T1000 (cell line): Measurements from ENCODE around the gene CDC37.

Source experiments
- DNase-seq: peaks from one replicate; lab custom pipeline; 2025; ENCODE audit warnings: mixed read lengths; lab: John Stamatoyannopoulos, UW

CDC37 gene

DNA sequence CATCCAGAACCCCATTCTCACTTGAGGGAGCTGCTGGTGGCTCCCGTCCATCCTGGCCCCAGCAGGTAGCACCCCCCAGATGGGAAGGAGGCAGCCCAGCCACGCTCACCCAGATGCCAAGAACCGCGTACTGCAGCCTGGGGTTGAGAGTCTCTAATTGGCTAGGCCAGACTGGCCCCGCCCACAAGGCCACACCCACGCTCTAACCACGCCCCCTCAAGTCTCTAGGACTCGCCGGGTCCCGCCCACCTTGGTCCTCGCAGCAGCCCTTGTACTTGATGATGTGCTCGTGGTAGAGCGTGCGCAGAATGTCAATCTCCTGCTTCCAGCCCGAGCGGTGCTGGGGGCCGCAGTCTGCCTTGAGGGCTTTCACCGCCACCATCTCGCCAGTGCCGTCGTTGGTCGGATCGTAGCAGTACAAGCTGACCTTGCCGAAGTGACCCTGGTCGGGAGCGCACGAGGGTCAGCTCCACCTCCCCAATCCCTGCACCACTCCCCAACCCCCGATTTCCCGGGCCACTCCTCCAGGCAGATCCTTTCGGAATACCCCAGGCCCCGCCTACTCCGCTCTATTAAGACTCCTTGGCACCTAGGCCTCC, 49.5 kb downstream of the CDC37 start:
- no peak for DNase-seq

DNA sequence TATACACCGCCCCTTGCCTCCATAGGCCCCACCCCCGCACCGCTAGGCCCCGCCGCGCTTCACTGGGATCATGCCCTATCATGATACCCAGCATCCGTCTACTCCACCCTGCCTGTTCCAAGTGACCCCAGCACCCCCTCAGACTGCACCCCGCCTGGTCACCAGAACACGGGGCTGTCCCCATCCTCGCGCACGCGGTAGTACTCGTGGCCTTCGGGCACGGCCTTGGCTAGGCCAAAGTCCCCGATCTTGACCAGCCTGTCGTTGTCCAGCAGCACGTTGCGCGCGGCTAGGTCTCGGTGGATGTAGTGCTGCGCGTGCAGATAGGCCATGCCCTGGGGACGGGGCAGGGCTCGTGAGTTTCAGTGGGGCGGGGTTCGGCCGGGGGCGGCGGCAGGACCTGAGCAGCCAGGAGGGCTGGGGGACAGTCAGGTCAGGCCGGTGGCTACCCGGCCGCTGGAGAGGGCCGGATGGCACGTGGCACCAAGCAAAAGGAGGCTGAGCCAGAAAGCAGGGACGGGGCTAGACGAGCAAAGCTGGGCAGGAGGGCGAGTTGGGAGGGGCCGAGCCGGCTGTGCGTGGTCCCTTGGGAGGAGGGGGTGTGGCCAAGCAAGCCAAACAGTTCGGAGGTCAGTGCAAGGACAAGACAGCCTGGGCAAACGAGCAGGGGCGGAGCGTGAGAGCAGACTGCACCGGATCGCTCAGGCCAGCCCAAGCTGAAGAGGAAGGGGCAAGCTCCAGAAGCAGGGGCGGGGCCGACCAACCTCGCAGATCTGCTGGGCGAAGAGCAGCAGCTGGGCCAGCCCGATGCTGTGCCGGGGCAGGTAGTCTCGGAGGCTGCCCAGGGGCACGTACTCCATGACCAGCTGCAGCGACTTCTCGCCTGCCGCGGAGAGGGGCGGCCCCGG, 50.3 kb downstream of the CDC37 start:
- DNase-seq: no peak

DNA sequence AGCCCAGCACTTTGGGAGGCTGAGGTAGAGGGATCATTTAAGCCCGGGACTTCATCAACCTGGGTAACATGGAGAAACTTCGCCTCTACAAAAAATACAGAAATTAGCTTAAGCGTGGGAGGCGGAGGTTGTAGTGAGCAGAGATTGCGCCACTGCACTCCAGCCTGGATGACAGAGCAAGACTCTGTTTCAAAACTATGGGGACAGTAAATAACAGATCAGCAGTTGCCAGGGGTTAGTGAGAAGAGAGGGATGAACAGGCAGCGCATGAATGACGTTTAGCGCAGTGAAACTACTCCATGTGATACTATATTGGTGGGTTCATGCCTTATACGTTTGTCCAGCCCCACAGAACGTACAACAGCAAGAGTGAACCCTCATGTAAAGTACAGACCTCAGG, 56.8 kb downstream of the CDC37 start:
- no peak for DNase-seq

DNA sequence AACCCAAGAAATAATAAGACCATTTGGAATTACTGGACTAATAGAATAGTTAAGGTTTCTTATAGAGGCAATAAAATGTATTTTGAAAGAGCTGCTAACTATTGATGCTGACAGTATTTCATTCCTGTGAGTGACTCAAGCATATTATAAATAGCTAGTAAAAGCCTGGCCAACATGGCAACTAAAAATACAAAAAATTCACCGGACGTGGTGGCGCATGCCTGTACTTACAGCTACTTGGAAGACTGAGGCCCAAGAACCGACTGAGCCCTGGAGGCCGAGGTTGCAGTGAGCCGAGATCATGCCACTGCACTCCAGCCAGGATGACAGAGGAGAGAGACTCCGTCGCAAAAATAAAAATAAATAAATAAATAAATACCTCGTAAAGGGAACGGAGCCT, 58.6 kb downstream of the CDC37 start:
- no peak for DNase-seq

DNA sequence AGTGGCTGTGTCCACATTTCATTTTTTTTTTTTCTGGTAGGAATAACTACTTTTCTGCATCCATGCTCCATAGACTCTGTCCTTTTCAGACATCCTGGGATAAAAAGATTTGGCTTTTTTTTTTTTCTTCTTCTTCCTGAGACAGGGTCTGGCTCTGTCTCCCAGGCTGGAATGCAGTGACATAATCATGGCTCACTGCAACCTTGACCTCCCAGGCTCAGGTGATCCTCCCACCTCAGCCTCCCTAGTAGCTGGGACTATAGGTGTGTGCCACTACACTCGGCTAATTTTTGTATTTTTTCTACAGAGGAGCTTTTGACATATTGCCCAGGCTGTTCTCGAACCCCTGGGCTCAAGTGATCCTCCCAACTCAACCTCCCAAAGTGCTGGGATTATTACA, 59.8 kb downstream of the CDC37 start:
- DNase-seq: no peak
